HG02623 (cell line): Measurements from ENCODE around the gene ADARB2.

Experiments
- ATAC-seq: cut with Tn5 transposase; IDR thresholded peaks from one replicate; pipeline ENCODE4 v1.9.1; 2021; ENCODE audit warnings: moderate library complexity; ENCODE audit not compliant: unreplicated experiment

ADARB2 gene

DNA sequence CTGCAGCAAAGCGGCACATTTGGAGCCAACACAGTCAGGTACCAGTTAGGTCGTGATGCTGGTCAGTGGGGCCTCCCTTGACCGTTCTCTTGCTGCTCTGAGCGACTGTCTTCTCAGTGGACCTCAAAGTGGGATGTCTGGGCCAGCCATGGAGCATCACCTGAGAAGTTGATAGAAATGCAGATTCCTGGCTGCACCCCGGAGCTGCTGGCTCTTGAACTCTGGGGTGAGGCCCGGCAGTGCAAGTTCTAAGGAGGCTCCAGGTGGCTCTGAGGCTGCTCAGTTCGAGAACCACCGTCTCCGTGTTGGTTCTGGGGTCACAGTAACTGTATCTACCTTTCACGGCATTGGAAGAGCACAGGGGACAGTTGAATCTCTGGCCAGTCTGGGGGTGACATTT, 533.6 kb downstream of the ADARB2 start:
- no peak for ATAC-seq

- no peak for ATAC-seq
Measured at GRCh38 chr10:1203216-1203615, 534.1 kb downstream of the ADARB2 start.

DNA sequence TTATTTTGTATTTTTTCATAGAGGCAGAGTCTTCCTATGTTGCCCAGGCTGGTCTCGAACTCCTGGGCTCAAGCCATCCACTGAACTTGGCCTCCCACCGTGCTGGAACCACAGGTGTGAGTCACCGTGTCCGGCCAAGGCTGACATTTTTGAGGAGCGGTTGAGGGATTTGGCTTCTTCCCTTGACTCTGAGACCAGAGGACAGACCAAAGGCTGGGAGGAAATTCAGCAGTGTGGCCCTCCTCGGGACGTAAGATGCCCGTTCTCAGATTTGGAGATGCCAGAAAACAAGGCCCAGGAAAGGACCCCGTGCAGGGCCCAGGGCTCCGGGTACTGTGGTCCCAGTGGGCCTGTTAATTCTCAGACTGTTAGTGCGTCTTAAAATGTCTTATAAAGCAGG, 535.0 kb downstream of the ADARB2 start:
- ATAC-seq: no peak

- no peak for ATAC-seq
Measured at GRCh38 chr10:1200866-1201807, 536.2 kb downstream of the ADARB2 start.

DNA sequence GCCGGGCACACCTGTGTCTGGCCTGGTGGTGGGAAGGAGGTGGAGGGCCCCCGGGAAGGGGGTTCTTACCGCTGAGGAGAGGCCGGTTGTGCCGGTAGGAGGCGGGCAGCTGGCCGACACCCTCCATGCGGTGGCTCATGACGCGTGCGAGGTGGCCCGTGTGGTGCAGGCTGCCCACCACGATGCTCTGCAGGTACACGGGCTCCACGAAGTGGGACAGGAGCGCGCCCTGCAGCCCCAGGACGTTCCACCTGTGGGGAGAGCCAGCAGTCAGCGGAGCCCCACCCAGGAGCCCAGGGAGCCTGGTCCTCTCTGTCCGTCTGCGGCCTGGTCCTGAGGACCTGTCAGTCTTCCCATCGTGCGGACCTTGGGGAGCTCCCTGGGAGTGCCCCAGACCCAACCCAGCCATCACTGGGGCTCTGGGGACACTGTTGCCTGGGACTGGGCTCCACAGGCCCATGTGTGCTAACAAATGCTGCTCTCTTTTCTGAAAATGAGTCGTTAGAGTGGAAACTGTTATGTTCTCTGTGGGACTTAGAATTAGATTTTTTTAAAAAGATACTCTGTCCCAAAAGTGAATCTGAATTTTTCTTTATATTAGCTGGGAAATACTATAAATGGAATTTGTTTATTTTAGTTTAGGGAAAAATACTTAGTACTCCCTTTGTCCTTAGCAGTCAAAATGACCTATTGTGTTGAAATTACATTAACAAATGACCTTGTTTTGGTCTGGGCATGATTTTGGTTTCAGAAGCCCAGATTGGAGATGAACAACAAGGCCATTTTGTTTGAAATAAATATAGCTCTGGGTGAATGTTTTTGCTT, 537.2 kb downstream of the ADARB2 start:
- ATAC-seq: no peak

DNA sequence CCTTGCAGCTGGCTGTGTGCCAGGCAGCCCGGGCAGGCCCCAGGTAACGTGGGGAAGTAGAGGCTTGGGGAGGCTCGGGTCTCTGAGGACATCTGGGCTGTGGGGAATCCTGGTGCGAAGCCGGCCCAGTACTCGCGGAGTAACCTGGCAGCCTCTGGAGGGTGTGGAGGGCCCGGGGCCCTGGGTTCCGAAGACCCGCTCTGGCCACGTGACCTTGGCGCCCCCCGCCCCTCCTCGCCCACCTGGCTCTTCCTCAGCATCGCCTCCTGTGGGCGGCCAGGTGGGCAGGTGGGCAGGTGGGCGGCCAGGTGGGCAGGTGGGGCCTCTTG, 538.0 kb downstream of the ADARB2 start:
- ATAC-seq: no peak

GRCh38 chr10:1198453-1199344, 538.6 kb downstream of the ADARB2 start:
- ATAC-seq: no peak

DNA sequence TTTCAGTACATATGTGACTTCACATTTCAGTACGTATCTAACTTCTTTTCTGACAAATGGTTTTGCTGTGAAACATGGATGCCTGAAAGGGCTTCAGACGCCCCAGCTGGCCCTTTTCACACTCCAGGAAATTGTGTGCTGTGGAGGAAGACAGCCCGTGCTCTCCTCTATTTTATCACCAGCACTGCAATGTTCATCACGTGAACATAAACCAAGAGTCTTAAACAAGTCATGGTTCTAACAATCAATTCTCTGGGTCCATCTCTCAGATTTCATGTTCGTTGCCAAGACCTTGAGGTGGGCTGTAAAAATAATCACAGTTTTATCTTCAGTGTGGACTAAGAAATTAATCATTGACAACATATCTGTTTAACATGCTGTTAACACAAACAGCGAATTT, 539.9 kb downstream of the ADARB2 start:
- ATAC-seq: no peak

- no peak for ATAC-seq
Measured at GRCh38 chr10:1196656-1197055, 540.7 kb downstream of the ADARB2 start.

GRCh38 chr10:1195828-1196227, 541.5 kb downstream of the ADARB2 start:
- ATAC-seq: no peak

GRCh38 chr10:1194161-1194560, 543.2 kb downstream of the ADARB2 start:
- no peak for ATAC-seq

- no peak for ATAC-seq
Measured at GRCh38 chr10:1193561-1193960, 543.8 kb downstream of the ADARB2 start.

GRCh38 chr10:1191752-1192151, 545.6 kb downstream of the ADARB2 start:
- ATAC-seq: no peak

DNA sequence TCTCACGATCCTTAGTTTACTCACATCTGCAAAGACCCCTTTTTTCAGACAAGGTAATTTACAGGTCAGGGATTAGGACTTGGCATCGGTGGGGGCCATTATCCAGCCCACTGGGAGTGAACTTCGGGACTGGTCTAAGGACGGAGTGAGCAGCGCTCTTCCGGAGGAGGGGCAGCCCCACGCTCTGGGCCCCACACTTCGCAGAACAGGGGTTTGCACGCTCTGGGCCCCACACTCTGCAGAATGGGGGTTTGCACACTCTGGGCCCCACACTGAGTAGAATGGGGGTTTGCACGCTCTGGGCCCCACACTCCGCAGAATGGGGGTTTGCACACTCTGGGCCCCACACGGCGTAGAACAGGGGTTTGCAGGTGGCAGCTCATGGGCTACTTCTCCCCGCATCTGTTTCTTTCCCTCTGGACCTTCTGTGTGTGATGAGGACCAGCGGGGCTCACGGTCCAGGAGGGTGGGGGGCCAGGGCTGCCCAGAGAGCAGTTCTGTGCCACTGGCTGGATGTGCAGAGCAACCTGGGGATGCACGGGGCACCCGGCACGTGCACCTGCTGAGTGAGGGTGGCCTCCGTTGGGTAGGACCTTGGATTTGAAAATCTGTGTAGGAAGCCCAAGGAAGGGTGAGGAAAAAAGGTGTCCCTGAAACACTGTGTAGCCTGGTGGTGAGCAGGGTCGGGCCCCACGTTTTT, 546.4 kb downstream of the ADARB2 start:
- no peak for ATAC-seq

DNA sequence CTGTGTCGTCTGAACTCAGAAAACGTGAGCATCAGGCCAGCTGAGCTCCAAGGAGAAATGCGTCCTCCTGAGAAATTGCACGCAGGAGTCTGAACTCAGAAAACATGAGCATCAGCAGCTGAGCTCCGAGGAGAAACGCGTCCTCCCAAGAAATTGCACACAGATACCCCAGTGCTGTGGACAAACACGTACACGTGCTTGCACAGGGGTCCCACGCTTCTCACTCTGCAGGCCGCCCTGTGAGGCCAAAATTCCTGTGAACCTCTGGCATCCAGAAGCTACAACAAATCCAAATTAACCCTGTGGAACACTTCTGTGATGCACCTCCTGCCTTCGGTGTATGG, 547.3 kb downstream of the ADARB2 start:
- ATAC-seq: no peak

DNA sequence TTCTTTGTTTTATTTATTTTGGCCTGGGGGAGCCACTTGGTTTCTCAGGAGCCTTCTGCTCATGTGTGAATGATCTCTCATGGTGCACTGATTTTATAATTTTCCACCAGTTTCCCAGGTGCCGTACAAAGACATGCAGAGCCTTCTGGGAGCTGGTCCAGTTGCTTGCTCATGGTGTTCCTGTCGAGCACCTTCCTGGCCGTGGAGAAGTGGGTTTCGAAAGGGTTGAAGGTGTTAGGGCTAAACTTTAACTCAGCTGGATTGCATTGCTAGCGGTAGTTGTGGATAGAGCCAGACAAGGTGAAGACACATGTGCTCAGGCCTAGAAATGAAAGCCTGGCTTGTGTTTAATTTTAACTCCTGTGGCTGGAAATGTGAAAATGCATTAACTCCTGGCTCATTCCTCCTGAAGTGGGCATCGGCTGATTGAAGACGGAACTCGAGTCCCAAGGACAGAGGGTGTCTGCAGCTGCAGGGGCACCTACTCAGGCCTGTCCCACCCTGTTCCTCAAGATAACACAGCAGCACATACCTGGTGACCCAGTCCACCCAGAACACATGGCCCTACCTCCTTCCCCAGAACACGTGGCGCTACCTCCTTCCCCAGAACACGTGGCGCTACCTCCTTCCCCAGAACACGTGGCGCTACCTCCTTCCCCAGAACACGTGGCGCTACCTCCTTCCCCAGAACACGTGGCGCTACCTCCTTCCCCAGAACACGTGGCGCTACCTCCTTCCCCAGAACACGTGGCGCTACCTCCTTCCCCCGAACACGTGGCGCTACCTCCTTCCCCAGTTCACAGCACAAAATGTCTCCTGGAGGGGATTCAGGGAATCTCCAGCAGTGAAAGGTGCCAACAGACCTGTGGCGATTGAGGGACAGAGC, 547.9 kb downstream of the ADARB2 start:
- ATAC-seq: no peak

DNA sequence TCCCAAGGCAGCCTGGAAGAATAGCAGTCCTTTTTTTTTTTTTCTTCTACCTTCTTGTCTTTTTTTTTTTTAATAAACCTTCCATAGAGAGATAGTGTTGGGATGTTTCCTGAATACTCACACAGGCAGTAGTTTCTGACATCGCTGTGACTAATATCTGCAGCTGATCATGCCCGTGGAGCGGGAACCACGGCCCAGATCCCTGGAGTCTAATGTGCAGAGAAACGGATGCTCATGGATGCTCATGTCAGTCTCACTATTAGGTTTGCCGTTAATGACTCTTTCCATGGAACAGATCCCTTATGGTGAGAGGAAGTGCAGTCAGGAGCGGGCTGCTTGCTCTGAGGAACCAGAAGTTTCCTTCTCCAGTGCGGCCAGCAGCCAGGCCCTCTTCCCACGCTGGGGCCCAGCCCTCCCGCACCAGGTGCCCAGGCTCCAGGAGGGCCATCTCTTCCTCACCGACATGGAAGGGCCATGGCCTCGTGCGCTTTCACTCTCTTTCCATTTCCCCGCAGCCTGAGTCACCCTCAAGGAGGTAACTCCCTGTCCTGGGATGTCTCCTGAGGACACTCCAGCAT, 548.7 kb downstream of the ADARB2 start:
- ATAC-seq: no peak

- no peak for ATAC-seq
Measured at GRCh38 chr10:1187855-1188557, 549.3 kb downstream of the ADARB2 start.
